PFSK-1 (cell line): ENCODE data around the gene PAFAH1B2.

Experiments
- FOXP2 ChIP-seq: optimal IDR thresholded peaks from 2 replicates; pipeline ENCODE3; 2011; ENCODE audit warnings: borderline replicate concordance, control low read depth, inconsistent platforms; ENCODE audit not compliant: insufficient read depth; ENCODE audit errors: extremely low read length, extremely low read depth
- POLR2AphosphoS5 ChIP-seq: IDR thresholded peaks from 2 replicates; pipeline ENCODE4 v1.6.1; 2012; ENCODE audit warnings: low read depth, mild to moderate bottlenecking, control low read depth, low read length, moderate library complexity
- REST ChIP-seq, 2 experiments: IDR thresholded peaks; 2 replicates each; pipeline versions ENCODE4 v1.6.1 to v1.8.0; 2011 to 2012; ENCODE audit warnings: low read depth in 2 of 2, low read length in 2 of 2, control low read depth in 1 of 2, inconsistent platforms in 1 of 2, mild to moderate bottlenecking in 1 of 2, moderate library complexity in 1 of 2; ENCODE audit not compliant: insufficient read depth in 1 of 2
- SIN3A ChIP-seq: IDR thresholded peaks from 2 replicates; pipeline ENCODE4 v1.6.1; 2012; ENCODE audit warnings: mild to moderate bottlenecking, low read length, moderate library complexity, borderline replicate concordance; ENCODE audit not compliant: insufficient read depth
- TAF1 ChIP-seq: IDR thresholded peaks from 2 replicates; pipeline ENCODE4 v1.6.1; 2012; ENCODE audit warnings: low read length, control low read depth, borderline replicate concordance; ENCODE audit not compliant: insufficient read depth

The PAFAH1B2 gene

GRCh38 chr11:117152066-117152465 is 8.0 kb downstream of the PAFAH1B2 start:
- no peak for TF ChIP-seq POLR2AphosphoS5
- no peak for TF ChIP-seq TAF1
- TF ChIP-seq FOXP2 = no peak
- TF ChIP-seq SIN3A = no peak
- no peak for TF ChIP-seq REST (IDR thresholded peaks at IDR 0.05; ENCODE audit: insufficient read depth in 1 of 2, low read depth in 2 of 2, low read length in 2 of 2)

DNA sequence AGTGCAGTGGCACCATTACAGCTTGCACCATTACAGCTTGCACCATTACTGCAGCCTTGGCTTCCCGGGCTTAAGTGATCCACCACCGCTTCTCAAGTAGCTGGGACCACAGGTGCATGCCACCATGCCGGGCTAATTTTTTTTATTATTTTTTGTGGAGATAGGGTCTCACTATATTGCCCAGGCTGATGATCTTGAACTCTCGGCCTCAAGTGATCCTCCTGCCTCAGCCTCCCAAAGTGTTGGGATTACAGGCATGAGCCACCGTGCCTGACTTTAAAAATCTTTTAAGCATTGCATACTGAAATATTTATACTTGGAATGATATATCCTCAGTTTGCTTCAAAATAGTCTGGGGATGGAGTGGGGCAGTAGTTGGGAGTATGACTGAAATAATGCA is 10.4 kb downstream of the PAFAH1B2 start:
- TF ChIP-seq REST (IDR thresholded peaks at IDR 0.05; ENCODE audit: insufficient read depth in 1 of 2, low read depth in 2 of 2, low read length in 2 of 2) (no peak), FOXP2 (no peak), POLR2AphosphoS5 (no peak), TAF1 (no peak), SIN3A (no peak)

DNA sequence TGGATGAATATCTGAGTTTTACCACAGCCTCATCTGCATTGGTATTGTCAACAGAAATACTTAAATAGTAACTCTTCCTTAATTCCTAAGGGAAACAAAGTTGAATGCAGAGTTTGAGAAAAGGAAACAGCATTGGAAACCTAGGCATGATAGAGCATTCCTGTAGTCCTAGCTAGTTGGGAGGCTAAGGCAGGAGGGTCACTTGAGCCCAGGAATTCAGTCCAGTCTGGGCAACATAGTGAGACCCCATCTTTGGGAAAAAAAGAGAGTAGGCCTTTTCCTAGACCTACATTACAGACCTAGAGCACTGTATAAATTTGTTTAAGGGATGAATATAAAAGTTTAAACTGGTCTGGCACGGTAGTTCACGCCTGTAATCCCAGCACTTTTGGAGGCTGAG is 13.4 kb downstream of the PAFAH1B2 start:
- TF ChIP-seq SIN3A (no peak), TAF1 (no peak), FOXP2 (no peak), POLR2AphosphoS5 (no peak), REST (IDR thresholded peaks at IDR 0.05; ENCODE audit: insufficient read depth in 1 of 2, low read depth in 2 of 2, low read length in 2 of 2) (no peak)

GRCh38 chr11:117159892-117160291 is 15.8 kb downstream of the PAFAH1B2 start:
- TF ChIP-seq REST (IDR thresholded peaks at IDR 0.05; ENCODE audit: insufficient read depth in 1 of 2, low read depth in 2 of 2, low read length in 2 of 2) = no peak
- TF ChIP-seq TAF1 = no peak
- no peak for TF ChIP-seq FOXP2
- TF ChIP-seq POLR2AphosphoS5 = no peak
- TF ChIP-seq SIN3A = no peak

DNA sequence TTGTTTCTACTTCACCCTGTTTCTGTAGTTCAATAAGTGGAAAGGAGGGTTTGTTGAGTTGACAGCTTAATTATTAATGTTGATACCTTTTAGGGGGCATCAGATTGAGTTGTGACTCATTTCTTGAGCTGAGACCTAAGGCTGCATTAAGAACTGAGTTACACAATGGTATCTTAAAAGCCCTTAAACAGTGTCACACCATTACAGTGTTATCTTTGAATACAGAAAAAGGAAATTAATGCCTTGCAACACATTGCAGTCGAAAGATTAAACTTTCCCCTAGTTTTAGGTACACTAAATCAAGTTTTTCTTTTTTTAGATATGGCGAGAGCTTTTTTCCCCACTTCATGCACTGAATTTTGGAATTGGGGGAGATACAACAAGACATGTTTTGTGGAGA is 16.7 kb downstream of the PAFAH1B2 start:
- TF ChIP-seq FOXP2 (no peak), SIN3A (no peak), POLR2AphosphoS5 (no peak), TAF1 (no peak), REST (IDR thresholded peaks at IDR 0.05; ENCODE audit: insufficient read depth in 1 of 2, low read depth in 2 of 2, low read length in 2 of 2) (no peak)
